WI38 (cell line): Measurements from ENCODE around the gene APOM.

Experiments
- H3K4me3 ChIP-seq: 2 replicates; pipeline ENCODE4 v1.5.1; 2011; ENCODE audit warnings: low read depth, mild to moderate bottlenecking, control low read depth, low read length
- CTCF ChIP-seq: IDR thresholded peaks from 2 replicates; pipeline ENCODE4 v1.5.1; 2012; ENCODE audit warnings: low read depth, mild to moderate bottlenecking, control low read depth, low read length

The APOM gene

GRCh38 chr6:31631681-31632278 is 23.9 kb upstream of the APOM start:
- TF ChIP-seq CTCF, result no peak
- H3K4me3 ChIP-seq, result no peak overlapping the region

- TF ChIP-seq CTCF, result no peak
- H3K4me3 ChIP-seq, result no peak overlapping the region
Observed at GRCh38 chr6:31632279-31632946, 23.3 kb upstream of the APOM start.

- no peak for TF ChIP-seq CTCF
Observed at GRCh38 chr6:31633447-31633846, 22.2 kb upstream of the APOM start.

GRCh38 chr6:31634131-31634530 is 21.6 kb upstream of the APOM start:
- H3K4me3 ChIP-seq, result no peak overlapping the region
- TF ChIP-seq CTCF, result no peak

More at GRCh38 chr6:31633447-31633846, 22.2 kb upstream of the APOM start:
- no peak overlapping the region for H3K4me3 ChIP-seq

GRCh38 chr6:31634969-31635575 is 20.6 kb upstream of the APOM start:
- no peak overlapping the region for H3K4me3 ChIP-seq
- TF ChIP-seq CTCF, result no peak

- no peak overlapping the region for H3K4me3 ChIP-seq
- TF ChIP-seq CTCF, result no peak
Observed at GRCh38 chr6:31636698-31637596, 18.7 kb upstream of the APOM start.

GRCh38 chr6:31639043-31639442 is 16.7 kb upstream of the APOM start:
- TF ChIP-seq CTCF, result no peak
- no peak overlapping the region for H3K4me3 ChIP-seq
